CD4-positive, alpha-beta T cell treated with Interleukin-21 for 1 hour (primary cell): ENCODE measurements around the gene P4HA2.

Experiments
- DNase-seq: peaks from one replicate; pipeline ENCODE4 v3.0.0-alpha.2; 2020

P4HA2 gene

DNA sequence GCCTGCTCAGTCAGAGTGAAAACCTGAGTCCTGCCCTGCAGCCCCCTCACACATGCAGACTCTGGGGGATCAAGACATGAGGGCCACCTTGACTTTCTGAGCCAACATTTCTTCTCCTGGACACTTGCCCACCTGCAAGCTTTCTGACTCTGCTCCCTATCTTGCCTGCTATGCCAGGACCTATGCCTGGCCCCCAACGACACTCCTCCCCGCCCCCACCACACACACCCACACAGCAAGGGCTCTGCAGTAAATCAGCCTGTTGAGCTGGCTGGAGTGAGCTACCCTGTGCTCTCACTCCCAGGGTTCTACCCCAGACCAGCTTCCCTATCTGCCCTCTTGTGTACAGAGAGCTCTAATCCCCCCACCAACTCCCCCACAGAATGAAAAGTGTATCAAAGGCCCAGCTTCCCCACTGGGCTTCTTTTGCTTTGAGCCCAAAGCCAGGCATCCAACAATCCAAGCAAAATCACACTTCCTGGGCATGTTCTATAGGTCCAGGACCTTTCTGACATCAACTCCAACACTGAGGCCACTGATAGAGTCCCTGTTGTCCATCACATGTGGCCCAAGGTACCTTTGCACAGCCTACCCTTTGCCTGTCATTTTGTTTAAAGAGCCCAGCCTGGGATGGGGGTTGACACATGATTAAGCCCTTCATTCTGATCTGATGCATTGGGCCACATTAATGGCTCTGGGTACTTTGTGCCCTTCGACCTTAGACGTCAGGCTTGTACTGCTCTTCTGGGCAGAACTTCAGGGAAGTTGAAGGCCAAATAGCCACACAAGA, 37.1 kb upstream of the P4HA2 start:
- DNase-seq = no peak

DNA sequence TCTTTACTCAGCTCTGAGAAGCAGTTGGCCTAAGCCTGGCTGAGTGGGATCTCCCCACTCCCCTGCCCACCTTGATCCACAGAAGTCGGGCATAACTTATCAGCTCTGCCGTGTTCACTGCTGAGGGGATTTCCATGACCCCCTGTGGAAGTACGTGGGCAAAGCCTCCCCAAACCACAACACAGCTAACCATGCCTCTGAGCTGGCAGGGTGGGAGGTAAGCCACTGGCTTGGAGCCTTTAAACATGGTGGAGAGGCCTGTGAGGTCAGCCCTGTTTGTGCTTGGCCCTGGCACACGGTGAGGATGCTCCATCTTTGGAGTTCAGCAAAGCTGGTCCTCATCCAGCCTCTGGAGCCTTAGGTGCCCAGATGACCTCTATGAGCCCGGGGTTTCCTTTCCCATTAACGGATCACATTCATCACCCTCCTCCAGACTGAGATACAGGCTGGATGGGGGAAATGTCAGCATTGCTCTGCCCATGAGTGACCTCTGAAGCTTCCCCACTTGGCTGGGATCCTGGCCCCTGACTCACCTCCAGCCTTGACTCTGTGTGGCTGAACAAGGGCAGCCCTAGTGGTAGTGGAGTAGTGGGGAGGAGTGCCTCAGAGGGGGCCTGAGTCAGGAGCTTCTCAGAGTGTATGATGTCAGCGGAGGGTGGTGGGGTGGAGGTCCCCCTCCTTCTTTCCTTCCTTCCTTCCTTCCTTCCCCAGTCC, 36.1 kb upstream of the P4HA2 start:
- DNase-seq = no peak

- no peak for DNase-seq
Observed at GRCh38 chr5:132262882-132263547, 35.4 kb upstream of the P4HA2 start.

GRCh38 chr5:132261881-132262845, 34.5 kb upstream of the P4HA2 start:
- no peak for DNase-seq

GRCh38 chr5:132260714-132261551, 33.3 kb upstream of the P4HA2 start:
- DNase-seq = no peak

GRCh38 chr5:132260051-132260450, 32.4 kb upstream of the P4HA2 start:
- DNase-seq = no peak

DNA sequence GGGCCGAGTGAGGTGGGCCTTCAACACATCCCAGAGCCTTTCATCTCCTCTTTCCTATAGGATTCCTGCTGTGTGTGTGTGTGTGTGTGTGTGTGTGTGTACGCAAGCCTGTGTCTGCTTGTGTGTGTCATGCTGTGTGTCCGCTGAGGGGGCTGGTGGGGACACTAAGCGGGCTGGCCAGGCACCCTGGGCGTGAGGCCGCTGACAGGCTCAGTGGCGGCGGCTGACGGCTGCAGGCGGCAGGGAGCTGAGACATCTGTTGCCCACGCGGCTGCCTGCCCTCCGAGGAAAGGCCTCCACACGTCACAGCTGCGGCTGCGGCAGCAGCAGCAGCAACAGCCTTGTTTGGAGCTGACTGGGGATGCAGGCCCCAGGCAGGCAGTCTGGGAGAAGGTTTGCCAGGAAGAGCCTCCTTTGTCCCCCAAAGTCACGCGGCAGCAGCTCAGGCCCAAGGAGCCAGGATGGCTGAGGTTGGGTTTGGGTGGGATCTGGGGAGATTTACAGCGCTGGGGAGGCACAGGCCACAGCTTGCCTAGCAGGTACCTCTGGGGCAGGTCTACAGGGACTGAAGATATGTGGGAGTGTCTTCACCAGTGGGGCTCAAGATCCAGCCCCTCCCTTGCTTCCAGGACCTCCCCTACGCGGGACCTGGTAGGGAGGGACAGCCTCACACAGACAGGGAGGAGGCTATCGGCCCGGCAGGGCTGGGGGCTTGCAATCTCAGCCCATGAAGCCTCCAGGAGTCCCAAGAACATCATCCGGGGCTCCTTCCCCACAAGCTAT, 31.6 kb upstream of the P4HA2 start:
- DNase-seq = no peak

DNA sequence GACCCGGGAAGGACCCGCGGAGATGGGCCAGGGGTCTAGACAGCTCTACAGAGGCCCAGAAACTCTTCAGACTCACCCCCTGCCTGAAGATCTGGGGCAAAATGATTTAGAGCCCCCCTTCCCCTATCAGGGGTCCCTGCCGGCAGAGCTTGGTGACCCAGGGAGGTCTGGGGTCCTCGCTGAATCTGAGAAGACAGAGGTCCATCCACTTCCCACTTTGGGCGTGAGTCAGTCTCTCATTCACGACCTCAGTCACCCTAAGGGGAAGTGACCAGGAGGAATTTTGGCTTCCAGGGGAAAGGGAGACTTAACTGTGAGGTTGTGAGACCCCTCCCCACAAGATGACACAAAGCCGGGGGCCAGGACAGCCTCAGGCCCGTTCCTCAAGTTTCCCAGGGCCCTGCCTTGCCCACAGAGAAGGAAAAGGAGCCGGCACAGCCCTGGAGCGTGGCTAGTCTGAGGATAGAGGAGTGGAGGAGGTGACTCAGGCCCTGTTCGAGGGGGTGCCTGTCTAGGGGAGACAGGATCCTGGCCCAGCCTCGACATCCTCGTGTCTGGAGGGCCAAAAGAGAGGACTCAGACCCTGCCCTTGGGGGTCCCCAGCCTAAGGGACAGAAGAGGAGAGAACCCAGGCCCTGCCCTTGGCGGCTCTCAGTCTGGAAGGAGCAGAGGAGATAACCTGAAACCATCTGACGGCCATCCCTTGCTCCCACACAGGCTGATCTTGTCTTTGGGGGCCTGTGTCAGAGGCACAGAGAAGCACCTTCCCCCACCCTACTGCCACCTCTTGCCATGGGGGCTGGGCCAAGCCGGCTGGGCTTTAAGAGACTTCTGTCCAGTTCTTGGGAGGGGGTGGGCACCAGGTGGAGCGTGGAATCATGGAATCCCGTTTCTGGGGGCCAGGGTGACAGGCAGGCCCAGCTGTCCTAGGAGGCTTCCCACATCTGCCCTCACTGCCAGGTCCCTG, 30.7 kb upstream of the P4HA2 start:
- no peak for DNase-seq

GRCh38 chr5:132257131-132258101, 29.8 kb upstream of the P4HA2 start, which contains the start of gene PDLIM4:
TSS of gene PDLIM4 (plus strand) at chr5:132257696. CDS start at chr5:132257735, 39 bp downstream.
- no peak for DNase-seq

GRCh38 chr5:132256783-132257130, 29.1 kb upstream of the P4HA2 start:
- DNase-seq = no peak

GRCh38 chr5:132256086-132256782, 28.6 kb upstream of the P4HA2 start:
- DNase-seq = no peak

- DNase-seq = no peak
Observed at GRCh38 chr5:132254321-132254977, 26.8 kb upstream of the P4HA2 start.

- no peak for DNase-seq
Observed at GRCh38 chr5:132253452-132254320, 26.0 kb upstream of the P4HA2 start.

GRCh38 chr5:132253008-132253441, 25.4 kb upstream of the P4HA2 start:
- no peak for DNase-seq

DNA sequence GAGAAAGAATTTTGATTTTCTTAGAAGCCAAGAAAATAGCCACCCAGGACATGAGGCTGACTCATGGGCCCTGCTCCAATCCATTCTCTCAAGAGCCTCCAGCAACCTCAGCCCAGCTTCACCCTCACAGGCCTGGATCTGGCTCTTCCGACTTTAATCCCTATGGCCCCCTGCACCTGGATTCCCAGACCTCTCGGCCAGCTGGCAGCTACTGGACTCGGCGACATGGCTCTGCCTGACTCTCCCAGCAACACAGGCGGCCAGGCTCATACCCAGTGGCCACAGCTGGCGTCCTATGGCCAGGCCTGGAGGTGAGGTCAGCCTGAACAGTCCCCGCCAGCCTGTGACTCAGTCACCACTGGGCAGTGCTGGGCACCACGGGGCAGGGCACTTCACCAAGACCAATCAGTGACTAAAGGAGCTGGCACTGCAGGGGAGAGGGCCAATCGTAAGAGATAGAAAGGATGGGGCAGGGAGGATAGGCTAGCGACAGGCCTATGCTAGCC, 23.6 kb upstream of the P4HA2 start:
- DNase-seq = no peak

DNA sequence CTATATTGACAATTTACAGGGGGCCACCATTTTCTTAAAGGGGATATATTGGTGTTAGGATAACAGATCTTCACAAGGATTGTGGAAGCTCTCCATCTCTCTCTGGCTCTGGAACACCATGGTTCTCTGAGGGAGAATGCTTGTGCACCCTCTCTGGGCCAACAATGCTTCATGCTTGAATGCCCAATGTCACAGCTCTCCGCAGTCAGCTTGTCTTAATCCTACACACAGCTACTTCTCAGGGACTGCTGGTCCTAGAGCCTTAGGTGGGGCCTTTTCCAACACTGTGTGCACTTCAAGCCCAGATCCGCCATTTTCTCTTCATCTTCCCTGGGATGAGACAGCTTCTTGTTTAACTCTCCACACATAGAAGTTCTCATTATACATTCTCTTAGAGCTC, 22.9 kb upstream of the P4HA2 start:
- no peak for DNase-seq
